ENCODE measurements around the gene VIPR2.
"Not testable (repeated sequence)": the region's sequence is repeated elsewhere in the genome, so short reads cannot be mapped to it uniquely, and the experiment has no call there.

Gene VIPR2

DNA sequence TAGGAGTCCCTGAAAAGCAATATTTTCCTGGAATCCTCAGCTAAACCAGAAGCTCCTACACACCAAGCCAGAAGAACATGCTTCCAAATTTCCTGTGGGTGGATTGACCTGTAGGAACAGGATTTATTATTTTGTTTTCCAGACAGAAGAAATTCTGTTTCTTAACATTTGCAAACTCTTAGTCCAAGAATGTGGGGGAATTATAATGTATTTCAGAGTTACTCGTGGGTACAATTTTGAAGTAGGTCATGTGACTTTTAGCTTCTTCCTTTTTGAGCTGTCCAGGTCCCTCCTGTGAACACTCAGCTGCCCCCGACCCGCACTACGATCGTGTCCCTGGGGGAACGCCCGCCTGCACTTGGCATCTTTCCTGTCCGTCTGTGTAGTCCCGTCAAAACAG is 27.7 kb upstream of the VIPR2 start:
- Histone ChIP-seq H3K4me1 (ENCODE audit: control insufficient read depth, insufficient read depth, low read length) (no peaks in the 10 kb centered on the region), H3K27me3 (ENCODE audit: control insufficient read depth, insufficient read depth, low read length) (no peaks in the 10 kb centered on the region), H3K36me3 (ENCODE audit: control insufficient read depth, insufficient read depth, low read length) (no peaks in the 10 kb centered on the region), H3K9me3 (ENCODE audit: control insufficient read depth, insufficient read depth, low read depth, low read length) (peaks cover 52% of the 10 kb centered on the region), H3K9ac (ENCODE audit: low read length) (no peak overlapping the region), H3K4me3 (ENCODE audit: low read depth, low read length) (no peak overlapping the region), H3K27ac (ENCODE audit: low read depth, low read length) (no peak overlapping the region)

DNA sequence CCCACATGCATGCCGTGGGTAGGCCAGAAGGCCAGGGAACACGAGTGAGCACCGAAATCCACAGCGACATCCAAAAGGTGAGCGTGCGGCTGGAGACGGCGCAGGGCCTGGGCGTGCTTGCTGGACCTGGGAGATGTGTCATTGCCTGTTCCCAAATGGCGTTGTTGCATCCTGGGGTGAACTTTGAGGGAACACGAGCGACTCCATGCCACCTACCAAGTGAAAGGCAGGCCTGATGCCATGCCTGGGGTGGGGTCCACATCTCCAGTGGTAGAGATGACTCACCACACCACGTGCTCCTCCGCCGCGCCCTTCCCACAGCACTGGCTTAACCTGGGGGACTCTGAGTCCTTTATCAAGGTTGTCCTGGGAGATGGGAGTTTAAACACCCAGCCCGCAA is 24.7 kb upstream of the VIPR2 start:
- Histone ChIP-seq H3K27ac (ENCODE audit: low read depth, low read length) (no peak overlapping the region), H3K27me3 (ENCODE audit: control insufficient read depth, insufficient read depth, low read length) (no peaks in the 10 kb centered on the region), H3K36me3 (ENCODE audit: control insufficient read depth, insufficient read depth, low read length) (no peaks in the 10 kb centered on the region), H3K4me1 (ENCODE audit: control insufficient read depth, insufficient read depth, low read length) (no peaks in the 10 kb centered on the region), H3K4me3 (ENCODE audit: low read depth, low read length) (no peak overlapping the region), H3K9ac (ENCODE audit: low read length) (no peak overlapping the region), H3K9me3 (ENCODE audit: control insufficient read depth, insufficient read depth, low read depth, low read length) (peaks cover 55% of the 10 kb centered on the region)

DNA sequence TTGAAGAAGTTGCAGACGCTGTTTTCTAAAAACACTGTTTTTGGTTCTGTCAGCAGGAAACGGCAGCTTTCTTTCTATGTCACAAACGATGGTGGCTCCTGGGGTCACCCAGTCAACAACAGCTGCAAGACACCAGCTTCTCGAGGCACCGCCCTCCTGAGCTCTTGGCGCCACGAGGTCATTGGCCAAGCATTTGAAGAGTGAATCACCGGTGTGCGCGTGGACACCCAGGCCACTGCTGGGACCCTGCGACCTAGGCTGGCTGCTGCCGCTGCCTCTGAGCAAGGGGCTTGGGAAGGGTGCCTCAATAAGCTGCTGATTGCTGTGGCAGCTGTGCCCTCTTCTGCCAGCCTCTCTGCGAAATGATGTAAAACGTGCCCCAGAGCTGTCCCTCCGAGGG is 22.5 kb upstream of the VIPR2 start:
- Histone ChIP-seq H3K36me3 (ENCODE audit: control insufficient read depth, insufficient read depth, low read length) (no peaks in the 10 kb centered on the region), H3K4me1 (ENCODE audit: control insufficient read depth, insufficient read depth, low read length) (no peaks in the 10 kb centered on the region), H3K9ac (ENCODE audit: low read length) (no peak overlapping the region), H3K27ac (ENCODE audit: low read depth, low read length) (no peak overlapping the region), H3K4me3 (ENCODE audit: low read depth, low read length) (no peak overlapping the region), H3K27me3 (ENCODE audit: control insufficient read depth, insufficient read depth, low read length) (no peaks in the 10 kb centered on the region), H3K9me3 (ENCODE audit: control insufficient read depth, insufficient read depth, low read depth, low read length) (peaks cover 41% of the 10 kb centered on the region)

DNA sequence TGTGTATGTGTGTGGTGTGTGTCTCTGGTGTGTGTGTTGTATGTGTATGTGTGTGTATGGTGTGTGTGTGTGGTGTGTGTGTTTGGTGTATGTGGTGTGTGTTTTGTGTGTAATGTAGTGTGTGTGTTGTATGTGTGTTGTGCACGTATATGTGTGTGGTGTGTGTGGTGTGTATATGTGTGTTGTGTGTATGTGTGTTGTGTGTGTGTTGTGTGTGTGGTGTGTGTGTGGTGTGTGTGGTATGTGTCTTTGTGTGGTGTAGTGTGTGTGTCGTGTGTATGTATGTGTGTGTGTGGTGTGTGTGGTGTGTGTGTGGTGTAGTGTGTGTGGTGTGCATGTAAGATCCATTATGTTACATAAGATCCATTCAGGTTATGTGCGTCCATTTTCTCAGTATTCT is 21.9 kb upstream of the VIPR2 start:
- Histone ChIP-seq H3K4me3 (ENCODE audit: low read depth, low read length) (no peak overlapping the region), H3K36me3 (ENCODE audit: control insufficient read depth, insufficient read depth, low read length) (no peaks in the 10 kb centered on the region), H3K27ac (ENCODE audit: low read depth, low read length) (no peak overlapping the region), H3K9me3 (ENCODE audit: control insufficient read depth, insufficient read depth, low read depth, low read length) (peaks cover 41% of the 10 kb centered on the region), H3K9ac (ENCODE audit: low read length) (no peak overlapping the region), H3K4me1 (ENCODE audit: control insufficient read depth, insufficient read depth, low read length) (no peaks in the 10 kb centered on the region), H3K27me3 (ENCODE audit: control insufficient read depth, insufficient read depth, low read length) (no peaks in the 10 kb centered on the region)

DNA sequence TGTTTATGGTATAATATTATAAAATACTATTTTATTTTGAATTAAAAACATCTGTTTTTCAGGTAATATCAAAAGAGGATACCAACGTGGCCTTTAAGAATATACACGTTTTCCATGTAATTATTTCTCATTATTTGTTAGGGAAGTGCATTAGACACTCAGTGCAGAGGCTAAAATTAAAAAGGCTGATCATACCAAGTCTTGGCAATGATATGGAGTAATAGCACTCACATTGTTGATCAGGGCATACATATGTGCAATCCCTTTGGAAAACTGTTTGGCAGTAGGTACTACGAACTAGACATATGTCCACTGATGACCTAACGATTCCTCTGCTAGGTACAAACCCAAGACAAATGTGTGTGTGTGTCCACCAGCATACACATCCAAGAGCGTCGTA is 20.7 kb upstream of the VIPR2 start:
- H3K27me3 ChIP-seq (ENCODE audit: control insufficient read depth, insufficient read depth, low read length): no peaks in the 10 kb centered on the region
- no peak overlapping the region for H3K27ac ChIP-seq (ENCODE audit: low read depth, low read length)
- no peak overlapping the region for H3K9ac ChIP-seq (ENCODE audit: low read length)
- peaks cover 33% of the 10 kb centered on the region for H3K9me3 ChIP-seq (ENCODE audit: control insufficient read depth, insufficient read depth, low read depth, low read length)
- no peak overlapping the region for H3K4me3 ChIP-seq (ENCODE audit: low read depth, low read length)
- H3K36me3 ChIP-seq (ENCODE audit: control insufficient read depth, insufficient read depth, low read length): no peaks in the 10 kb centered on the region
- no peaks in the 10 kb centered on the region for H3K4me1 ChIP-seq (ENCODE audit: control insufficient read depth, insufficient read depth, low read length)

DNA sequence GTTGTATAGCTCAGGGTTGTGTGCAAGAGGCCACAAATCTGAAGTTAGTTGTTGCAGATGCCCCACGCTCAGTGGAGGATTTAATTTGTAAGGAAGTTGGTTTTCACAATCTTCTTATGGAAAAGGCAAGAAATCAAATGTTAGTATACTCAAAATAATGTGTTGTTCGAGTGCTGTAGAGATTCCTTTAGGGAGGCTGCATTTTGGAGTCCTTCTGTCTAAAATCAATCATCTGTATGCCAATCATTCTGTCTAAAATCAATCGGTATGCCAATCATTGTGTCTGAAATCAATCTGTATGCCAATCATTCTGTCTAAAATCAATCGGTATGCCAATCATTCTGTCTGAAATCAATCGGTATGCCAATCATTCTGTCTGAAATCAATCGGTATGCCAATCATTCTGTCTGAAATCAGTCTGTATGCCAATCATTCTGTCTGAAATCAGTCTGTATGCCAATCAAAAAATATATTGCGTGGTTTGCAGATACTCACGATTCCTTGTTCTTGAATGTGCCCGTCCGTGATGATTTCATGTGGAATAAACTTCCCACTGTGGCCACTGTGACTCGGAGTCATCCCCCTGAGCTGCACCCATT is 19.1 kb upstream of the VIPR2 start:
- not testable (repeated sequence) for H3K36me3 ChIP-seq (ENCODE audit: control insufficient read depth, insufficient read depth, low read length); H3K27me3 ChIP-seq (ENCODE audit: control insufficient read depth, insufficient read depth, low read length); H3K4me3 ChIP-seq (ENCODE audit: low read depth, low read length); H3K4me1 ChIP-seq (ENCODE audit: control insufficient read depth, insufficient read depth, low read length); H3K9ac ChIP-seq (ENCODE audit: low read length); H3K27ac ChIP-seq (ENCODE audit: low read depth, low read length)
- peaks cover 24% of the 10 kb centered on the region for H3K9me3 ChIP-seq (ENCODE audit: control insufficient read depth, insufficient read depth, low read depth, low read length)

DNA sequence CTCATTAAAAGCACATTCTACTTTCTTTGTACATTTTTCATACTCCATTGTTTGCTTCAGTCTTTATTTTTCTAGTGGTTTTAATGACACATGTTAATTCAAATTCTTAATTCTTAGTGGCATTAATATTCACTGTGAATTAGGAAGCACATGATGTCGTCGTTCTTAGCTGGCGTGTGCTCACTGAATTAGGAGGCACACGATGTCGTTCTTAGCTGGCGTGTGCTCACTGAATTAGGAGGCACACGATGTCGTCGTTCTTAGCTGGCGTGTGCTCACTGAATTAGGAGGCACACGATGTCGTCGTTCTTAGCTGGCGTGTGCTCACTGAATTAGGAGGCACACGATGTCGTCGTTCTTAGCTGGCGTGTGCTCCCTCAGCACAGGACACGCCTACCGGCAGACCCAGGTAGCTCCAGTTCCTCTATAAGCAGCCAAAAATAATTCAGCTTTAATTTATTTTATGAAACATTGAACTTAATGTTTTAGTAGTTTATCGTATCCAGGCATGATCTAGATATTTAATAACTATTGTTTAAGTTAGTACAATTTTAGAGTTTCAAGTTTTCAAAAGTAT is 17.5 kb upstream of the VIPR2 start:
- not testable (repeated sequence) for H3K4me3 ChIP-seq (ENCODE audit: low read depth, low read length); H3K36me3 ChIP-seq (ENCODE audit: control insufficient read depth, insufficient read depth, low read length); H3K27me3 ChIP-seq (ENCODE audit: control insufficient read depth, insufficient read depth, low read length); H3K4me1 ChIP-seq (ENCODE audit: control insufficient read depth, insufficient read depth, low read length); H3K9ac ChIP-seq (ENCODE audit: low read length); H3K27ac ChIP-seq (ENCODE audit: low read depth, low read length)
- peaks cover 15% of the 10 kb centered on the region for H3K9me3 ChIP-seq (ENCODE audit: control insufficient read depth, insufficient read depth, low read depth, low read length)

DNA sequence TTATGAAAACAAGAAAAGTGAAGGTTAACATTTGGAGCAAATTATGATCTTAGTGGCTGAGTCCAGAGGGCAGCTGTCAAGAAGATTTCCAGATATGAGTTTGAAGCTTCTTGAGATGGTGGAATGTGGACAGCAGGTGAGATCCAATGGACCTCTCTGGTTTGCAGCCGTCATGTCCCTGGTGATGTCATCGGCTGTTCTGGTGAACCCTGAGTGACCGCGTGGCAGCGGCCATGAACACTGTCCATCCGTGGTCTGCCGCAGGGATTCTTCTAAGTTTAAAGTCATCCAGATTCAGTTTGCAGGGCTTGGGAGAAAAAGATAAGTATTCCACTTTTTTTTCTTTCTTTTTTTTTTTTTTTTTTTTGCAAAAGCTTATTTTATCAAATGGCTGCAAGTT is 15.8 kb upstream of the VIPR2 start:
- H3K27ac ChIP-seq (ENCODE audit: low read depth, low read length): no peak overlapping the region
- H3K4me1 ChIP-seq (ENCODE audit: control insufficient read depth, insufficient read depth, low read length): no peaks in the 10 kb centered on the region
- no peaks in the 10 kb centered on the region for H3K36me3 ChIP-seq (ENCODE audit: control insufficient read depth, insufficient read depth, low read length)
- no peak overlapping the region for H3K9ac ChIP-seq (ENCODE audit: low read length)
- no peak overlapping the region for H3K4me3 ChIP-seq (ENCODE audit: low read depth, low read length)
- peaks cover 2% of the 10 kb centered on the region for H3K9me3 ChIP-seq (ENCODE audit: control insufficient read depth, insufficient read depth, low read depth, low read length)
- H3K27me3 ChIP-seq (ENCODE audit: control insufficient read depth, insufficient read depth, low read length): no peaks in the 10 kb centered on the region

DNA sequence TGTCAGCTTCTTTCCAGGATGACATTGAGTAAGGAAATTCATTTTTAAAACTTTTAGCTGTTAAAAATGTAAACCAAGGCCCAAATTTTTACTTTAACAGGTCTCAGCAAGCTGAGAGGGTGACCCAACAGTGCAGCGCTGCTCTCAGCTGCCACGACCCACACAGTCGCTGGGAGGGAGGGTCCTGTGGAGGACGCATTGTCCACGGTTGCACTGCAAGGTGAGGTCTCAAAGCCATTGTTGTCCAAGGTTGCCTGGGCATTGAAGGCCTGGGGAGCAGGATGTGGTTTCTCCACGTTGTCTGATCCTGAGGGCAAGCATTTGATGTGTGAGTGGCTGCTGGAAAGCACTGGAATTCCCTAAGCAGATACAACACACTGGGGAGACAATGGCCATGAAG is 15.1 kb upstream of the VIPR2 start:
- H3K27me3 ChIP-seq (ENCODE audit: control insufficient read depth, insufficient read depth, low read length): no peaks in the 10 kb centered on the region
- H3K36me3 ChIP-seq (ENCODE audit: control insufficient read depth, insufficient read depth, low read length): no peaks in the 10 kb centered on the region
- no peak overlapping the region for H3K27ac ChIP-seq (ENCODE audit: low read depth, low read length)
- H3K9ac ChIP-seq (ENCODE audit: low read length): no peak overlapping the region
- H3K9me3 ChIP-seq (ENCODE audit: control insufficient read depth, insufficient read depth, low read depth, low read length): no peaks in the 10 kb centered on the region; the same call in 1 of the 2 replicates
- H3K4me3 ChIP-seq (ENCODE audit: low read depth, low read length): no peak overlapping the region
- no peaks in the 10 kb centered on the region for H3K4me1 ChIP-seq (ENCODE audit: control insufficient read depth, insufficient read depth, low read length)

DNA sequence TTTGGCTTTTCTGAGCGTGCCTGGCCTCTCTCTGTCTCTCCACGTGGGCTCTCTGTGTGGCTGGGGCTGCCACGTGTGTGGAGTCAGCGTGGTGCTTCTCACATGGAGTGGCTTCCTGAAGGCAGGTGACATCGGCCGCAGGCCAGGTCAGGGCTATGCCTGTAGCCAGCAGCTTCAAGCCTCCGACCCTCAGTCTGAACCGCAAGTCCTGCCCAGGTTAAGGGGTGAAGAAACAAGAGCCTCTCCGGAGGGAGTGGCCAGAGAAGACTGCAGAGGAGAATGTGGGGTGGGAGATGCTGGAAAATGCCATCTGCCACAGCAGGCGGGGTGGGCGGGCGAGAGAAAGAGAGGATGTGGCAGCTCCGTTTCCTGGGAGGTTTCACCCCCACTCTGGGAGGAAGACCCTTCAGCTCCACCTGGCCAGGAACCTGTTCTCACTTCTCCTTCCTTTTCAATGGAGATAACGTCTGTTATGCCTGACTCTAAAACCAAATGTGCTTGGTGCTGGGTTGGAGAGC is 14.3 kb upstream of the VIPR2 start:
- Histone ChIP-seq H3K27ac (ENCODE audit: low read depth, low read length) (no peak overlapping the region), H3K9ac (ENCODE audit: low read length) (no peak overlapping the region), H3K36me3 (ENCODE audit: control insufficient read depth, insufficient read depth, low read length) (no peaks in the 10 kb centered on the region), H3K9me3 (ENCODE audit: control insufficient read depth, insufficient read depth, low read depth, low read length) (no peaks in the 10 kb centered on the region; the same call in 1 of the 2 replicates), H3K4me3 (ENCODE audit: low read depth, low read length) (no peak overlapping the region), H3K27me3 (ENCODE audit: control insufficient read depth, insufficient read depth, low read length) (no peaks in the 10 kb centered on the region), H3K4me1 (ENCODE audit: control insufficient read depth, insufficient read depth, low read length) (no peaks in the 10 kb centered on the region)

DNA sequence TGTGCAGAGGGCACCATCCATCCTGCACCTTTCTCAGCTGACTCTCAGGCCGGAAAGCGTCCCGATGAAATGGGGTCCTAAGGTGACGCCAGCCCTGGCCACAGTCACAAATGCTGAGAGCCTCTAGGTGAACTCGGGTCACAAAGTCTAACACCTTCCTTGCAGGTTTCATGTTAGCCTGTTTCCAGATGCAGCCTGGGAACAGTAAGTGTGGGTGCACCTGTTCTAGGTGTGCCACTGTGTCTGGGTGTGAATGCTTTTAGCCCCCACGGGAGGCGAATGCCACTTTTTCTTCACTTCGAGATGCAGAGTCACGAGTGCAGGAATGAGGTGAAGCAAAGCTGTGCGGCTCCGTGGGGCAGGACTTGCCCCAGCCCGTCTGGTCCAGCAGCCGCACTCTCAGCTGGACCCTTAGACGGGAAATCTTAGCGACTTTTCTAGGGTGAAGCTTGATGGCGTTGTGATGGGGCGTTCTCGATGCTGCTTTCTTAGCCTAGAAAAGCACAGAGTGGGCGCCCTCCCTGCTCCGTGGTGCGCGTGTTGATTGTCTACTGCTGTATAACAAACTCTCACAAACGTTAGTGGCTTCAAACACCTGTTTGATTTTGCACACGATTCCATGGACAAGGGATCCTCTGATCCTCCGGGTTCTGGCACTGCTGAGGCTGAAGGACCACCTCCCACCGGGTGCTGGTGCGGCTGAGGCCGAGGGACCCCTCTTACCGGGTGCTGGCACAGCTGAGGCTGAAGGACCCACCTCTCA is 13.6 kb upstream of the VIPR2 start:
- H3K9ac ChIP-seq (ENCODE audit: low read length): no peak overlapping the region
- no peak overlapping the region for H3K4me3 ChIP-seq (ENCODE audit: low read depth, low read length)
- no peaks in the 10 kb centered on the region for H3K4me1 ChIP-seq (ENCODE audit: control insufficient read depth, insufficient read depth, low read length)
- no peaks in the 10 kb centered on the region for H3K36me3 ChIP-seq (ENCODE audit: control insufficient read depth, insufficient read depth, low read length)
- no peaks in the 10 kb centered on the region; the same call in 1 of the 2 replicates for H3K9me3 ChIP-seq (ENCODE audit: control insufficient read depth, insufficient read depth, low read depth, low read length)
- H3K27ac ChIP-seq (ENCODE audit: low read depth, low read length): no peak overlapping the region
- H3K27me3 ChIP-seq (ENCODE audit: control insufficient read depth, insufficient read depth, low read length): no peaks in the 10 kb centered on the region

Measured in HUES6 (cell line).